ENCODE data around the gene ACAT2.
"Not testable (repeated sequence)": the region's sequence is repeated elsewhere in the genome, so short reads cannot be mapped to it uniquely, and the experiment has no call there.

The ACAT2 gene

GRCh38 chr6:159823953-159824352 lies 62.1 kb downstream of the ACAT2 start:
- Mint-ChIP-seq H3K4me3 (no peak overlapping the region), H3K27ac (no peak overlapping the region), H3K4me1 (peaks cover 36% of the 10 kb centered on the region), H3K27me3 (ENCODE audit: low read depth, poor library complexity) (peaks cover 24% of the 10 kb centered on the region), H3K36me3 (ENCODE audit: low read depth) (no peaks in the 10 kb centered on the region), H3K9me3 (peaks cover 4% of the 10 kb centered on the region)
- no peak for TF ChIP-seq CTCF (IDR thresholded peaks at IDR 0.05)
- DNase-seq = no peak

DNA sequence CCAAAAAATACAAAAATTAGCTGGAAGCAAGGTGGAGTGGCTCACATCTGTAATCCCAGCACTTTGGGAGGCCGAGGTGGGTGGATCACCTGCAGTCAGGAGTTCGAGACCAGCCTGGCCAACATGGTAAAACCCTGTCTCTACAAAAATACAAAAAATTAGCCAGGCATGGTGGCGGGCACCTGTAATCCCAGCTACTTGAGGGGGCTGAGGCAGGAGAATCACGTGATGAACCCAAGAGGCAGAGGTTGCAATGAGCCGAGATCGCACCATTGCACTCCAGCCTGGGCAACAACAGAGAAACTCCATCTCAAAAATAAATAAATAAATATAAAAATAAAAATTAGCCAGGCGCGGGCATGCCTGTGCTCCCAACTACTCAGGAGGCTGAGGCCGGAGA lies 62.8 kb downstream of the ACAT2 start:
- H3K36me3 Mint-ChIP-seq (ENCODE audit: low read depth); H3K4me3 Mint-ChIP-seq; H3K27ac Mint-ChIP-seq; DNase-seq; H3K9me3 Mint-ChIP-seq: not testable (repeated sequence)
- Mint-ChIP-seq H3K4me1 (peaks cover 29% of the 10 kb centered on the region), H3K27me3 (ENCODE audit: low read depth, poor library complexity) (peaks cover 19% of the 10 kb centered on the region)

GRCh38 chr6:159826004-159826403 lies 64.2 kb downstream of the ACAT2 start:
- Mint-ChIP-seq H3K4me1 (peaks cover 23% of the 10 kb centered on the region), H3K27ac (no peak overlapping the region), H3K9me3 (no peaks in the 10 kb centered on the region), H3K4me3 (no peak overlapping the region), H3K36me3 (ENCODE audit: low read depth) (no peaks in the 10 kb centered on the region), H3K27me3 (ENCODE audit: low read depth, poor library complexity) (peaks cover 18% of the 10 kb centered on the region)
- TF ChIP-seq CTCF (IDR thresholded peaks at IDR 0.05) = no peak
- DNase-seq = no peak

- TF ChIP-seq CTCF (IDR thresholded peaks at IDR 0.05) = no peak
- peaks cover 18% of the 10 kb centered on the region for H3K27me3 Mint-ChIP-seq (ENCODE audit: low read depth, poor library complexity)
- H3K4me1 Mint-ChIP-seq = peaks cover 23% of the 10 kb centered on the region
- no peaks in the 10 kb centered on the region for H3K36me3 Mint-ChIP-seq (ENCODE audit: low read depth)
- H3K4me3 Mint-ChIP-seq = no peak overlapping the region
- no peak overlapping the region for H3K27ac Mint-ChIP-seq
- DNase-seq = no peak
- no peaks in the 10 kb centered on the region for H3K9me3 Mint-ChIP-seq
Observed at GRCh38 chr6:159826968-159827647, 65.3 kb downstream of the ACAT2 start.

GRCh38 chr6:159828074-159828473 lies 66.2 kb downstream of the ACAT2 start:
- Mint-ChIP-seq H3K4me3 (no peak overlapping the region), H3K9me3 (no peaks in the 10 kb centered on the region), H3K27ac (no peak overlapping the region), H3K36me3 (ENCODE audit: low read depth) (no peaks in the 10 kb centered on the region), H3K27me3 (ENCODE audit: low read depth, poor library complexity) (peaks cover 15% of the 10 kb centered on the region), H3K4me1 (peaks cover 19% of the 10 kb centered on the region)
- DNase-seq = no peak
- no peak for TF ChIP-seq CTCF (IDR thresholded peaks at IDR 0.05)

Measured in nephron progenitor cell (in vitro differentiated cells).